Anterior cingulate cortex (tissue), 58 donors: Measurements from ENCODE around the gene RNLS.

Experiments used
- DNase-seq, 58 donors: peaks; one replicate each; lab custom pipeline; 2025; lab: John Stamatoyannopoulos, UW

The RNLS gene

GRCh38 chr10:88243836-88244730 is 339.0 kb downstream of the RNLS start:
- peak in 4 of 58 donors; percentile 15 to 38 (median 25) for DNase-seq

DNA sequence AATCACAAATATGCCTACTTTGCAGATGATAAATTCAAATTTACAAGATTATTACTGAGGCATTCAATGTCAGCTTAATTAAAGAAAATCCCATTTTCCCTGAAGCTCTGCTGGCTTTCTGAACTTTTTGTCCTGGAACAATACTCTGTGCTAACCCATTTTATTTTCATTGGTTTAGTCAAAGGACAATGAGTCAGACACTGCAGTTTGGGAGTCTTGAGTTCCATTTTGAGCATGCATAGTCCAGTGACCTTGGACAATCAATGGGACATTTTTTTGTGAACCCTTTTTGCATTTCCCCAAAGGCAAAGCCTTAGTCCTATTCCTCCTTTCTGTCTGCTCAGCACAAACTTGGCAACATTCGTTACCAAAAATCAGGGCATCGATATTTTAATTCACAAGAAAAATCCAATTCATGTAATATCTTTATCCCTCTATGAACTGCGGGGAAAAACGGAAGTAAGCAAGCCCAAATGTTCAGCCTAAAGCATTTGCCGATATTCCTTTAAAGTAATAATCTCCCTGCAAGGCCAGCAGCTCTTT is 339.8 kb downstream of the RNLS start:
- DNase-seq = no peak

GRCh38 chr10:88241501-88241900 is 341.6 kb downstream of the RNLS start:
- no peak for DNase-seq

DNA sequence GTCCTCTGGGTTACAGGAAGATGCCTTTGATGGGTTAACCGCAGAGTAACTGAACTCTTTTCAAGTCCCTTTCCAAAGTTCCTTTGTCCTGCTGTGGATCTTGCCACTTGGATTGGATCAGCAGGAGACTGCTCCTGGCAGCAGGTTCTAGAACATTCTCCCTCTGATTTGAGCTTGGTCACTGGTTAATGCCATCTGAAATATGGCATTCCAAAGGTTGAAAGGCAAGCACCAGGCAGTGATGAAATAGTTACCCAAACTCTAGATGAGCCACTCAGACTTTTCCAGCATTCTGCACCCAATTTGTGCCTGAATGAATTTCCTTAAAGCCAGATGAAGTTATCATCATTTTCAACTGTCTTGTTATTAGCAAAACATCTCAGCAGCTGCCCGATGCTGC is 343.9 kb downstream of the RNLS start:
- DNase-seq = no peak

GRCh38 chr10:88238615-88238914 is 344.6 kb downstream of the RNLS start:
- DNase-seq = no peak

DNA sequence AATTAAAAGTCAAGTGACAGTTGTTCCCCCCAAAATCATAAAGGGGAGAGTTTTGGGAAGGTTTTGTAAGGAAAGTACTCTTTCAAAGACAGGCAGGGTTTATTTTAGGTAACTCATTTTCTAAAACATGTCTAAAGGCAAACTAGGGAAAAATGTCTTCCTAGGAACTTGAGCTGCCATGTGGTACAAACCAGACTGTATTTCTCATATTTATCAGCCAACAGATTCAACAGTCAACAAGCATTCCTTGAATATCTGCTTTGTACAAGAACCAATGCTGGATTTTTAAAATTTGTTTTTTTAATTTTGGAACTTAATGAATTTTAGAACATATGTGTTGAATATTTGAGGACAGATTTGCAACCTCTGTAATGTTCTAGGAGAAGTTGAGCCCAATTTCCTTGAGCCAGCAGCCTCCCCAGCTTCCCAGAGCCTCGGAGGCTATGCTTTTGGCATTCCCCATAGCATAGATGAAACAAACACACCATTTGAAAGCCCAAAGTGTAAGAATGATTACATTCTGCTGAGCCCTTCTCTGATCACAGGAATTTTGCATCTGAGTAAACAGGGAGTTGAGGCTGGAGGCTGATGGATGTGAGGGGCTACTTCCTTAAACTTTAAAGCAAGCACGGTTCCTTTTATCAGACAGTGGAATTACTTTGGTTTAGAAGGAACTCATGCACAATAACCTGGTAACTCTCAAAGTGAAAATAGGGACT is 345.1 kb downstream of the RNLS start:
- DNase-seq = no peak

GRCh38 chr10:88236121-88236743 is 346.9 kb downstream of the RNLS start:
- no peak for DNase-seq

DNA sequence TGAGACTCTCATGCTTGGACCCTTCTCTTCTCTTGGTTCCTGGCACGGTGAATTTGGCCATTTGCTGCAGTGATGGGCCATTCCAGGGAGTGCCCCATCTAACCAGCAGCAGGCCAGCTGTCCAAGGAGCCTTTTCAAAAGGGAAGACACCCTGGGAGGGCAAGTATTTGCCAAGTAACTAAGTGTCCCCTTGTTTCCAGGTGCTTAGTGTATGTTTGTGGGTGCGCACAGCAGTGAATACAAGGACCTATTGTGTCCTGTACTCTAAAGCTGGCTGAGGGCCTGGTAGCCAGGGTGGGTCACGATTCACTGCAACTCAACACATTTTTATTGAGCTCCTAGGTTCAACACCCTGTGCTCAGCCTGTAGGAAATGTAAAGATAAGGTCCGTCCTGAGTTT is 348.8 kb downstream of the RNLS start:
- DNase-seq = peak in 5 of 58 donors; percentile 16 to 68 (median 33)

GRCh38 chr10:88233870-88234269 is 349.2 kb downstream of the RNLS start:
- DNase-seq = no peak

DNA sequence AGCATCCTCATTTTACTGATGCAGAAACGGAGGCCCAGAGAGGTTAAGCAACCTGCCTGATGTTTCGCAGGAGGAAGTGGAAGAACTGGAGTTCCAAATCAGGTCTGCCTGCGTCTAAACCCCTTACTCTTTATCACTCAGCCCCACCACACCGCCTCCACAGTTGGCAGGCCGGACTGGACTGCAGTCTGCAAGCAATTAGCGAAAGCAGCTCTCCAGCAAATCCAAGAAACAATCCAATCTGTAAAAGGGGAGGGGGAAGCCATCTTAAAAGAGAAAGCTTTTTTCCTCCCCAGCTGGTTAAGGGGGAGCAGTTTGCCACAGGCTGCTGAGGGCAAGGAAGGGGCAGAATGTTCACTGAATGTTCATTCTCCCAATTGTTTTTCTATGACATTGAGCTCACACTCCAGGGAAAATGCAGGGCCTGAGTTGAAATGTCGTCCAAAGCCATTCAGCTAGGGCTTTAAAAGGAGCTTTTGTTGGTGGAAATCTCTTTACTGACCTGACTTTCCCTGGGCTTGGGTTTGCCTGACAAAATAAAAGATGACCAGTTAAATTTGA is 350.1 kb downstream of the RNLS start:
- DNase-seq = peak in 5 of 58 donors; percentile 10 to 46 (median 14)

DNA sequence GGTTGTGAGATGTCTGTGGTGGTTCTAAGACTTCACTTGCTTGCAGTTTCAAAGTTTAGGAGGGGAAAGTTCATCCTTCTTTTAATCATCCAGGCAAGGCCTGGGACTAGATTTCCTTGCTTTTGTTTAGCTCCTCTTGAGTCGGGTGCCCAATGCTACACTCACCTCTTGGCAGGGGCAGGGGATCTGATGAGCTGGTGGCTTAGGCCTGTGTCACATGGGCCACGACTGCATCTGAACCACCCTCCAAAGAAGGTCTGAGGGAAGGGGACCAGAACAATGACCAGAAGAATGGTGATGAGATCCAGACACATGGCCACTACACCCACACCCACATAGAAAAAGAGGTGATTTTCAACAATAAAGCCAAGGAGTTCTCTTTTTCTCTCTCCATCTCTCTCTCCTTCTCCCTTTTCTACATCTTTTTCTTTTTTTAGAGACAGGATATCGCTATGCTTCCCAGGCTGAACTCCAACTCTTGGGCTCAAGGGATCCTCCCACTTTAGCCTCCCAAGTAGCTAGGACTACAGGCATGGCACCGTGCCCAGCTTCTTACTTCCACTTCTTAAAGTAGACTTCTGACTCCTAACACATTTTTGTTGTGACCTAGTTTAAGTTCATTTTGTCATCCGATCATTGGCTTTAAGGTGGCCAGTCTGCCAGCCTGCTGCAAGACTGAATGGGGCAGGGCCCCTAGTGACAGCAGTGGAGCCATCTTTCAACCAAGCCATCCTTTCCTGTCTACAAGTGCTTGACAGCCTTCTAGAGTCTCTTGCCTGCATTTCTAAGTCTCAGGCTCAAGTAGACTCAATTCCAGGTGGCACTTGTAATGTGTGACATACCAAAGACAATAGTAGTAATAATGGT is 350.9 kb downstream of the RNLS start:
- DNase-seq = peak in 2 of 58 donors; percentile 6 to 16

DNA sequence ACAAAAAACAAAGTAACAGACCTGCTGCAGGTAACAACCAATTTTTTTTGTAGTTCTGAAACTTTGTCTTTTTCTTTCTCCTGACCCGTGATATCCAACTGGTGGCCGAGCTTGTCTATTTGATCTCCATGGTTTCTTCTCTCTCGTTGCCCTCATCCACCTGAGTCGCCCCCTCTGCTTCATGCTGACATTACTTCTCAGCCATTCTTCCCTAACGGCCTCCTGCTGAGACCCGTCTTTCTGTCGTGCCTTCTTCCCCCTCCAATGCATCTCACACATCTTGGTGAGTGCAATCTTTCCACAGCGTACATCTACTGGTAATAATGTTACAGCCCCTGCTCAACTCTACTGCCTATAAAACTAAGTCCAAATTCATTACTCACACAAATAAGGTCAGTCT is 352.9 kb downstream of the RNLS start:
- DNase-seq = no peak

DNA sequence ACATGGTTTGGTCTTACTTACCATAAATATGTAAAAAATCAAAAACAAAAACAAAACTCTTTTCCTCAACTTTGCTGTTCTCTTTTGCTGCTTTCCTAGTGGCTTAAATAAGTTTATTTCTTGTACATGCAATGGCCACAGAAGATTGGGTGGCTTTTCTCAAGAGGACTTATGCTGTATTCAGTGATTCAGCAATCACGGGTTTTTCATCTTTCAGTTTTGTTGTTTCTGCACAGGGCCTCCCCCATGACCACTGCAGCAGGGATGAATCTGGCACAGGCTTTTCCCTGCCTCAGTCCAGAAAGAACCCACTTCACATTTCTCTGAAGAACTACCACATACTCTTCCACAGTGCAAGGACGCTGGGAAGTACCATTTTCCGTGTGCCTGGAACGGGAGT is 355.0 kb downstream of the RNLS start:
- DNase-seq = no peak

DNA sequence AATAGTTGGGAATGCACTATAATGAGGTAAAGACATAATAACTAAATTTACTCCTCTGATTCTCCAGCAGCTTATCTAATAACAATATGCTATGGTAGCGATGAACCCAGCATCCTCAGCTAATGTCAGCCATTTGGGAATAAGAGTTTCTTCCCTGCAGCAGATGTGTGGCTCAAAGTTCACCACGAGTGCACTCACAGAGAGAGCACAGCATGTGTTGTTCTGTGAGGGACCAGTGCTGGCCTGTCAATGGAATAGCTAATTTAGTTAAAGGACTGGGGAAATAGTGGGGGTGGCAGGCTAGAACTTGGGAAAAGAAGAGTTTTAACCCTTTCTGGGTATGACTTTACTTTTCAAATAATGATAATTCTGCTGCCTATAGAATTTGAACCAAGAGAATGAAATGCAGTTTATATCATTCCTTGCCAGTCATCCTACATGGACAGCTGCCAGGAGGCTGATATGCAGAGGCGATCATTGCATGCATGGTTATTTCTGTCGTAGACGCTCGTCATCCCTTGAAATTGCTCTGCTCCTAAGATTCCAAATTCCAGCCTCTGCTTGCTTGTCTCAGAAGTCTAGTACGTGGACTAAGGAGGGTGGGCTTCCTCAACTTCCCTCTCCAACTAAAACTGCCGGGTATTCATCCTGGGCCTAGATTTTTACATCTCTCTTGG is 355.6 kb downstream of the RNLS start:
- no peak for DNase-seq

GRCh38 chr10:88226891-88227290 is 356.2 kb downstream of the RNLS start:
- no peak for DNase-seq

DNA sequence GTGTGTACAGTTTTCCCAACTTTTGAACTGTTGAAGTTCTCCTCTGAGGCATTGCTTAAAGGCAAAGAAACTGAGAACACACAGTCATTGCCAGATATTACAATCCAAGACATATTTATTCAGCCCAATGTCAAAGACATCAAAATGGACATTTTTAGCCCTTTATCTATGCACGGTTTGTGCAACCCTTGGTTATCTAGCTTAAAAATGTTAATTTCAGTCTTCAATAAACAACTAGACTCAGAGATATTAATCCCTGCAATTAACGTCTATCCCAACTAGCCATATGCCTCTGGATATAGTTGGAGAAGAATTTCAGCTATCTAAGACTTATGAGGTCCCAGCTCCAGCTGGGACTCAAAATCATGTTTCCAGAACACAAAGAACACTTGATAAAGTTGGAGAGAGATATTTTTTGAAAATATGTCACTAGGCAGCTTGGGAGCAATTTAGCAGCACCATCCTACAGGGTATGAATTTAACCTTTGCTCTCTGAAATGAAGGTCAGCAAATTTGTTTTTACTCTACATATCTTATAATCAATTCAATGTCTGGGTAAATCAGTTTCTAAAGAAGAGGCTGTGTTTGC is 357.0 kb downstream of the RNLS start:
- no peak for DNase-seq
